ENCODE data around the gene NLK.
"Not testable (repeated sequence)": the region's sequence is repeated elsewhere in the genome, so short reads cannot be mapped to it uniquely, and the experiment has no call there.

NLK gene

DNA sequence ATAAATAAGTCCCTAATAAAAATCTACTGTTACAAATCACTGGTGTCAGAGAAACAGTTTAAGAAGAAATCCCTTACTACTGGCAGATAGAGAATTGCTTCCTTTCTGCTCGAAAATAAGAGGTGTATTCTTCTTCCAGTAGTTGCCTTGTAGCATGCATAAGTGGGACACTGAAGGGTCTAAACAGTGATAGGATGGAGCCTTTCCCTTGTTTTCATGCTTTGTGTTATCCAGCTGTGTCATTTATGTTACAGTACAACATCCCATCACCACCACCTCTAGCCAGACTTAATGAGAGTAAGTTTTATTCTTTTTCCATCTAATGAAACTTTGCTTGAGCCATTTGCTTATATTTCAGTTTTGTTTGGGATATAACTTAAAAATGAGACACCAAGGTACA lies 54.3 kb downstream of the NLK start:
- no peaks in the 10 kb centered on the region for H3K9me3 ChIP-seq (replicated peaks in 1 of 2; ENCODE audit: control insufficient read depth in 2 of 2, insufficient read depth in 1 of 2, low read depth in 1 of 2, low read length in 2 of 2)
- H3K23ac ChIP-seq (ENCODE audit: low read depth, low read length, poor library complexity), result no peak overlapping the region
- no peak overlapping the region for H2BK120ac ChIP-seq (ENCODE audit: low read depth, low read length)
- no peak overlapping the region for H2AK5ac ChIP-seq (ENCODE audit: low read depth, low read length)
- no peak overlapping the region for H3K4ac ChIP-seq (ENCODE audit: low read length)
- H2BK5ac ChIP-seq (ENCODE audit: low read length), result no peak overlapping the region
- DNase-seq (ENCODE audit: low spot score), result no peak
- H3K27me3 ChIP-seq (ENCODE audit: control insufficient read depth in 3 of 3, insufficient read depth in 3 of 3, low read depth in 1 of 3, low read length in 3 of 3), result no peaks in the 10 kb centered on the region
- no peak overlapping the region for H2BK12ac ChIP-seq (ENCODE audit: low read length)
- H3K79me1 ChIP-seq (ENCODE audit: low read depth, low read length), result no peaks in the 10 kb centered on the region
- no peak overlapping the region for H3K4me3 ChIP-seq (ENCODE audit: low read length in 2 of 2)
- no peak overlapping the region for H2AFZ ChIP-seq (ENCODE audit: low read length)
- H3K4me2 ChIP-seq (ENCODE audit: insufficient read depth, low read length, poor library complexity, severe bottlenecking), result no peak overlapping the region
- H3K4me1 ChIP-seq (ENCODE audit: control insufficient read depth in 2 of 2, insufficient read depth in 1 of 2, low read depth in 1 of 2, low read length in 2 of 2), result peaks cover 0 to 3% of the 10 kb centered on the region in 2 donors
- no peak overlapping the region for H4K8ac ChIP-seq (ENCODE audit: low read depth, low read length)
- H4K91ac ChIP-seq (ENCODE audit: low read depth, low read length, poor library complexity), result no peak overlapping the region
- H3K27ac ChIP-seq (replicated peaks; ENCODE audit: low read length), result no peak overlapping the region
- H3K14ac ChIP-seq (ENCODE audit: low read length), result no peak overlapping the region
- no peak overlapping the region for H3K9ac ChIP-seq (ENCODE audit: low read depth, low read length, poor library complexity)
- no peak overlapping the region for H2BK15ac ChIP-seq (ENCODE audit: low read length)
- WGBS, 2 donors (ENCODE audit: extremely low coverage in 2 of 2, insufficient read length in 2 of 2, insufficient replicate concordance in 1 of 2), result no CpG with 5 or more reads among the region's 1 CpG
- no peak overlapping the region for H3K18ac ChIP-seq (ENCODE audit: low read length)
- H3K36me3 ChIP-seq (replicated peaks in 1 of 2; ENCODE audit: control insufficient read depth in 2 of 2, insufficient read depth in 2 of 2, low read length in 2 of 2), result no peaks in the 10 kb centered on the region

GRCh38 chr17:28097254-28097653 lies 54.8 kb downstream of the NLK start:
- Histone ChIP-seq H2BK15ac (ENCODE audit: low read length) (no peak overlapping the region), H3K4me2 (ENCODE audit: insufficient read depth, low read length, poor library complexity, severe bottlenecking) (no peak overlapping the region), H2BK12ac (ENCODE audit: low read length) (no peak overlapping the region), H3K9ac (ENCODE audit: low read depth, low read length, poor library complexity) (no peak overlapping the region), H3K27me3 (ENCODE audit: control insufficient read depth in 3 of 3, insufficient read depth in 3 of 3, low read depth in 1 of 3, low read length in 3 of 3) (no peaks in the 10 kb centered on the region), H3K18ac (ENCODE audit: low read length) (no peak overlapping the region), H4K8ac (ENCODE audit: low read depth, low read length) (no peak overlapping the region), H4K91ac (ENCODE audit: low read depth, low read length, poor library complexity) (no peak overlapping the region), H3K36me3 (replicated peaks in 1 of 2; ENCODE audit: control insufficient read depth in 2 of 2, insufficient read depth in 2 of 2, low read length in 2 of 2) (no peaks in the 10 kb centered on the region), H3K14ac (ENCODE audit: low read length) (no peak overlapping the region), H2AK5ac (ENCODE audit: low read depth, low read length) (no peak overlapping the region), H3K23ac (ENCODE audit: low read depth, low read length, poor library complexity) (no peak overlapping the region), H3K9me3 (replicated peaks in 1 of 2; ENCODE audit: control insufficient read depth in 2 of 2, insufficient read depth in 1 of 2, low read depth in 1 of 2, low read length in 2 of 2) (no peaks in the 10 kb centered on the region), H3K4me3 (ENCODE audit: low read length in 2 of 2) (no peak overlapping the region), H3K4ac (ENCODE audit: low read length) (no peak overlapping the region), H2BK5ac (ENCODE audit: low read length) (no peak overlapping the region), H3K27ac (replicated peaks; ENCODE audit: low read length) (no peak overlapping the region), H2AFZ (ENCODE audit: low read length) (no peak overlapping the region), H3K79me1 (ENCODE audit: low read depth, low read length) (no peaks in the 10 kb centered on the region), H3K4me1 (ENCODE audit: control insufficient read depth in 2 of 2, insufficient read depth in 1 of 2, low read depth in 1 of 2, low read length in 2 of 2) (no peaks in the 10 kb centered on the region), H2BK120ac (ENCODE audit: low read depth, low read length) (no peak overlapping the region)
- WGBS, 2 donors (ENCODE audit: extremely low coverage in 2 of 2, insufficient read length in 2 of 2, insufficient replicate concordance in 1 of 2), result no CpG with 5 or more reads among the region's 1 CpG
- no peak for DNase-seq (ENCODE audit: low spot score)

DNA sequence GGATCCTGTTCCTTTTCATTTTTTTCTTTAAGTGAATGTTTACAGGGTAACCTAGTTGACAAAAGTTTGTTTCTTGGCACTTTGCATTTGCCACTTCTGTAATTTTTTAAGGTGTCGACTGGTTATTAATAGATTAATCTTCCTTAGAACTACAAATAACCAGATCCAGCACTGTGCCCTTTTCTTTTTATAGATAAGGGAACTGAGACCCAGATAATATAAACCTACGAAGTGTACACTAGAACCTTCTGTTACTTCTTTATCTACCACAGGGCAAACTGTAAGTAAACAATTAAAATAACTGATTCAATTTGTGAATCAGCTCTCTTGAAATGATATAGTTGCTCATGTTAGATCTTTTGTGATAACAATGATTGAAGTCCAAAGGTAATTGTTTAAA lies 55.4 kb downstream of the NLK start:
- no peak for DNase-seq (ENCODE audit: low spot score)
- Histone ChIP-seq H3K79me1 (ENCODE audit: low read depth, low read length) (no peaks in the 10 kb centered on the region), H4K8ac (ENCODE audit: low read depth, low read length) (no peak overlapping the region), H3K27ac (replicated peaks; ENCODE audit: low read length) (no peak overlapping the region), H2AFZ (ENCODE audit: low read length) (no peak overlapping the region), H4K91ac (ENCODE audit: low read depth, low read length, poor library complexity) (no peak overlapping the region), H3K18ac (ENCODE audit: low read length) (no peak overlapping the region), H3K4me1 (ENCODE audit: control insufficient read depth in 2 of 2, insufficient read depth in 1 of 2, low read depth in 1 of 2, low read length in 2 of 2) (no peaks in the 10 kb centered on the region), H3K27me3 (ENCODE audit: control insufficient read depth in 3 of 3, insufficient read depth in 3 of 3, low read depth in 1 of 3, low read length in 3 of 3) (no peaks in the 10 kb centered on the region), H3K14ac (ENCODE audit: low read length) (no peak overlapping the region), H2AK5ac (ENCODE audit: low read depth, low read length) (no peak overlapping the region), H2BK15ac (ENCODE audit: low read length) (no peak overlapping the region), H3K4ac (ENCODE audit: low read length) (no peak overlapping the region), H3K9me3 (replicated peaks in 1 of 2; ENCODE audit: control insufficient read depth in 2 of 2, insufficient read depth in 1 of 2, low read depth in 1 of 2, low read length in 2 of 2) (no peaks in the 10 kb centered on the region), H3K23ac (ENCODE audit: low read depth, low read length, poor library complexity) (no peak overlapping the region), H3K4me2 (ENCODE audit: insufficient read depth, low read length, poor library complexity, severe bottlenecking) (no peak overlapping the region), H2BK120ac (ENCODE audit: low read depth, low read length) (no peak overlapping the region), H3K4me3 (ENCODE audit: low read length in 2 of 2) (no peak overlapping the region), H2BK12ac (ENCODE audit: low read length) (no peak overlapping the region), H2BK5ac (ENCODE audit: low read length) (no peak overlapping the region), H3K36me3 (replicated peaks in 1 of 2; ENCODE audit: control insufficient read depth in 2 of 2, insufficient read depth in 2 of 2, low read length in 2 of 2) (no peaks in the 10 kb centered on the region), H3K9ac (ENCODE audit: low read depth, low read length, poor library complexity) (no peak overlapping the region)
- WGBS, 2 donors (ENCODE audit: extremely low coverage in 2 of 2, insufficient read length in 2 of 2, insufficient replicate concordance in 1 of 2), result no CpG with 5 or more reads among the region's 2 CpGs

- not testable (repeated sequence) for H2BK12ac ChIP-seq (ENCODE audit: low read length); H3K79me1 ChIP-seq (ENCODE audit: low read depth, low read length); H3K27ac ChIP-seq (replicated peaks; ENCODE audit: low read length); H3K9me3 ChIP-seq (replicated peaks in 1 of 2; ENCODE audit: control insufficient read depth in 2 of 2, insufficient read depth in 1 of 2, low read depth in 1 of 2, low read length in 2 of 2); H3K27me3 ChIP-seq (ENCODE audit: control insufficient read depth in 3 of 3, insufficient read depth in 3 of 3, low read depth in 1 of 3, low read length in 3 of 3); DNase-seq (ENCODE audit: low spot score); H3K36me3 ChIP-seq (replicated peaks in 1 of 2; ENCODE audit: control insufficient read depth in 2 of 2, insufficient read depth in 2 of 2, low read length in 2 of 2); H3K4me3 ChIP-seq (ENCODE audit: low read length in 2 of 2); H3K18ac ChIP-seq (ENCODE audit: low read length); H4K8ac ChIP-seq (ENCODE audit: low read depth, low read length); H3K14ac ChIP-seq (ENCODE audit: low read length); H3K4me2 ChIP-seq (ENCODE audit: insufficient read depth, low read length, poor library complexity, severe bottlenecking); H2BK120ac ChIP-seq (ENCODE audit: low read depth, low read length); H2BK5ac ChIP-seq (ENCODE audit: low read length); H2BK15ac ChIP-seq (ENCODE audit: low read length); H3K4me1 ChIP-seq (ENCODE audit: control insufficient read depth in 2 of 2, insufficient read depth in 1 of 2, low read depth in 1 of 2, low read length in 2 of 2); H2AK5ac ChIP-seq (ENCODE audit: low read depth, low read length); H3K9ac ChIP-seq (ENCODE audit: low read depth, low read length, poor library complexity); H2AFZ ChIP-seq (ENCODE audit: low read length); H3K4ac ChIP-seq (ENCODE audit: low read length); H3K23ac ChIP-seq (ENCODE audit: low read depth, low read length, poor library complexity); H4K91ac ChIP-seq (ENCODE audit: low read depth, low read length, poor library complexity)
- WGBS, 2 donors (ENCODE audit: extremely low coverage in 2 of 2, insufficient read length in 2 of 2, insufficient replicate concordance in 1 of 2), result no CpG with 5 or more reads among the region's 12 CpGs
These were observed 56.1 kb downstream of the NLK start for GRCh38 chr17:28098591-28098990.
